Inflammatory macrophage treated with lipopolysaccharide for 1 hour (primary cell): ENCODE results near the gene TNFRSF1B.
"Not testable (repeated sequence)": the region's sequence is repeated elsewhere in the genome, so short reads cannot be mapped to it uniquely, and the experiment has no call there.

Experiments
- DNase-seq, 2 donors: peaks; one replicate each; pipeline ENCODE4 v3.0.0-alpha.2; 2020 to 2022

TNFRSF1B gene

DNA sequence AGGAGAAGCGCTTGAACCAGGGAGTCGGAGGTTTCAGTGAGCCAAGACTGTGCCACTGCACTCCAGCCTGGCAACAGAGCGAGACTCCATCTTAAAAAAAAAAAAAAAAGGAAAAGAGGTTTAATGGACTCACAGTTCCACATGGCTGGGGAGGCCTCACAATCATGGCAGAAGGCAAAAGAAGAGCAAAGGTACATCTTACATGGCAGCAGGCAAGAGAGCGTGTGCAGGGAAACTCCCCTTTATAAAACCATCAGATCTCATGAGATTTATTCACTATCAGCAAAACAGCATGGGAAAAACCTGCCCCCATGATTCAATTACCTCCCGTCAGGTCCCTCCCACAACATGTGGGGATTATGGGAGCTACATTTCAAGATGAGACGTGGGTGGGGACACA is 57.3 kb downstream of the TNFRSF1B start:
- DNase-seq, result not testable (repeated sequence)

DNA sequence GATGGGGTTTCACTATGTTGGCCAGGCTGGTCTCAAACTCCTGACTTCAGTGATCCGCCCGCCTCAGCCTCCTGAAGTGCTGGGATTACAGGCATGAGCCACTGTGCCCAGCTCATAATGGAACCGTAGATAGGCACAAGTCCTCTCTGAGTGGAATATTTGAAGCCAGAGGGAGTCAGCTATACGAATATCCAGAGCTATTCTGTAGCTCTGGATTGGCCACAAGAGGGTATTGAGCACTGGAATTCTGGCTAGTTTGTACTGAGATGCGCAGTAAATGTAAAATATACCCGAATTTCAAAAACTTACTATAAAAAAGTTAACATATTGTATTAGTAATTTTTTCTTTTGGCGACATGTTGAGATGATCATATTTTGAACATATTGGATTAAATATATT is 62.2 kb downstream of the TNFRSF1B start:
- no peak for DNase-seq

DNA sequence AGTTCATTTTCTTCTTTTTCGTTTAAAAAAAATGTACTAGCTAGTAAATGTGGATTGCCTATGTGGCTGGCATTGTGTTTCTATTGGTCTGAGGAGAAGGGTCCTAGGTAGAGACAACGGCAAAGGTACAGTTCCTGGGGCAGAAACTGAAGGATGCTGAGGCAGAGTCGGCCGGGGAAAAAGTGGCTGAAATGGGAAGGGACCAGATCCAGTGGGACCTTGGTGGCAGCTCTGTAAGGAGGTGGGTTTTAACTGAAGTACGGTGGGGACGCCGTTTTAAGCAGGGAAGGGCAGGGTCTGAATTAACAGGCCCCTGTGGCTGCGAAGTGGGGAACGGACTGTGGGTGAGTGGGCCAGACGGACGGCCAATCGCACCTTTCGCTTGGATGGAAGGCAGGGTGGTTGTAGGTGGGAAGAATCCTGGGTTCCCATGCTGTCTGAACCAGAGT is 62.6 kb downstream of the TNFRSF1B start:
- DNase-seq, result no peak

DNA sequence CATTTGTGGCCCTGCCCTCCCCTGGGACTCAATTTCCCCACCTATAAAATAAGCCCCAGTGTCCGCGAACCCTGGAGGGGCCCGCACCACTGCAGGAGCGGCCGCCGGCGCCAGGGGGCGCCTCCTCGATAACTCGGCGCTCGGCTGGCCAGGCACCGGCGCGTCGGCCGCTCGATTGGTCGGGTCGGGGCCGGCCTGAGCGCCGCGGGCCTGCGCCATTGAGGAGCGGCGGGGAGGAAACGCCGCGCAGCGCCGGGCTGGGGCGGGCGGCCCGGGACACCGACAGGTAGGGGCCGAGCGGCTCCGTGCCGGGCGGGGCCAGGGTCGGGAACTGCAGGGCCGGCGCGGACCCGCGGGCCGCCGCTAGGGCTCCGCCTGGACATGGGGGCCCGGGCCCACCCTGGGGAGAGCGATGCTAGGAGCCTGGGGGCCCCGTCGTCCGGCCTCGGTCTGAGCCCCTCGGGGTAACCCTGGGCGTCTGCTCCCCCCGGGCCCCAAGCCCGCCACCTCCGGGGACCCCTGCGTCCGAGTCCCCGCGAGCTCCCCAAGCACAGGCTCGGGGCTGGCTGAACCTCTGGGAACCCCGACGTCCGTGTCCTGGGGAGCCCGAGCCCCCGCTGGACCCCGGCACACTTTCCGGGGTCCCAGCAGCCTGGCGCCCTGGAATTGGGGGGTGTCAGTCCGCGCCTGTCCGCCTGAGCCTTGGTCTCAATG is 63.2 kb downstream of the TNFRSF1B start, which contains the start of gene VPS13D:
Gene VPS13D (plus strand): TSS at position 196 of the 714 bp plus-strand sequence. CDS start 4,237 bp downstream, outside the sequence.
- DNase-seq, result peak; percentile 72 to 90

DNA sequence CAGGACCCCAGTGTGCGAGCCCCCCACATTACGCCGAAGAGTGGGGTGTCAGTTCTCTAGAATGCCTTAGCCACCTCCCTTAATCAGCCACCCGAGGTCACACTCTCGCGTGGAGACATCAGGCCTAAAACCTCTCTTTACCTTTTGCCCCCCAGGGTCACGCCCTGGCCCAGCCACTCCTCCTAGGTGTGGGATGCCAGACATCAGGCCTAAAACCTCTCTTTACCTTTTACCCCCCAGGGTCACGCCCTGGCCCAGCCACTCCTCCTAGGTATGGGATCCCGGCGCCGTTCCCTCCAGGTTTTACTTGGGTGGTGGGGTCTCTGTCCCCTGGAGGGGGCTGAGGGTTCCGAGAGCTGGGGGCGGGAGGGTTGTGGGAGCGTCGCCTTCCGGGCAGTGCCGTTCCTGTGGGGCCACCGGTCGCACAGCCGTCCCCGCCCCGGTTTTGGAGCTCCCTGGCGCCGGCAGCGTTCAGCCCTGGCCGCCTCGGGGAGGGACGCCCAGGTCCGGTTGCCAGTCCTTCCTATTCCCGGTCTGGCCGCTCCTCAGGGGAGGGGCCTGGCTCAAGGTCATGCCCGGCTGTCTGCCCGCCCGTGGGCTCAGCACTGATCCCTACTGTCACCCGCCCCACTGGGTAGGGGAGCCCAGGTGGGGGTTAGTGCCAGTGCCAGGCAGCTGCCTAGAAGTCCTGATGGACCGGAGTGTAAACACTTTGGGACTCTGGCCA is 63.9 kb downstream of the TNFRSF1B start:
- DNase-seq, result peak; percentile 25 to 37

DNA sequence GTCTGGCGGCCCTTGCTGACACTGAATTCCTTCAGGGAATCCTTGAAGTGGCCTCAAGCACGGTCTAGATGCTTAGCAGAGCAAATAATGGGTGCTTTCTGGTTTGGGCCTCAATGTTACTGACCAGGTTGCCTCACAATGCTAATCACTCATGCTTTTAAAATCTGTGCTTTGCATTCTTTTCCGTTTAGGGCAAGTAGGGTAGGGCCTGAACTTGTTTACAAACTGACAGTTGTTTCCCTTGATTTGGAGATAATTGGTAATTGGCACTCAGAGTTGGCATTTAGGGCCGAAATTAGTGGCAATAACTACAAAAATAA is 64.4 kb downstream of the TNFRSF1B start:
- DNase-seq, result no peak

DNA sequence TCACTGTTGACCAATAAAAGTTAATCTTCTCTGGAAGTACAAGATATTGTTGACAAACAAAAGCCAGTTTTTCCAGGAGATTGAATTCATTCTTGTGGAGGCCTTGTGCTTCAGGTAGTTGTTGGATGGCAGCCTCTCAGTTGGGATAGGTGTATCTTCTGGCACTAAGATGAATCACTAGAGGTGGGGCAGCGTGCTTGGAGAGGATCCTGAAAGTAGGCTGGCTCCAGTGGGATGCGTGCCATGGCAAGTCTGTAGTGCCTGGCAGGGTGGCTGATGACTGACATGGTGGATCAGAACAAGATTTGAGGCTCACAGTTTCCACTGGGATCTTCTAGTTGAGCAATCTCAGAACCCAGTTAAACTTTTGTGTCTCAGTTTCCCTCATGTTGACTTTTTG is 65.4 kb downstream of the TNFRSF1B start:
- DNase-seq, result no peak

DNA sequence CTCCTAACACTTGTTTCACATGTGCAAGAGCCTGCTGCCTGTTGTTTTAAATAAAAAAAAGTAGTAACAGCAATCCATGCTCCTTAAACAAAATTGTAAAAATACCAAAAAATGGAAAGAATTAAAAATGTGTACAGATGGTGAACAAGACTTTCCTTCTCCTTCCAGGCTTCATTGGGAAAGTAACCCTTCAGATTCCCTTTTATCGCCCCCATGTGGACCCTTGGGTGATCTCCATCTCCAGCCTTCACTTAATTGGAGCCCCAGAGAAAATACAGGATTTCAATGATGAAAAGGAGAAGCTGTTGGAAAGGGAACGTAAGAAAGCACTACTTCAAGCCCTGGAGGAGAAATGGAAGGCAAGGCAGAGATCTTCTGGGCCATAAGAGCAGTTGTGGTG is 77.3 kb downstream of the TNFRSF1B start:
- peak; percentile 27 to 55 for DNase-seq

DNA sequence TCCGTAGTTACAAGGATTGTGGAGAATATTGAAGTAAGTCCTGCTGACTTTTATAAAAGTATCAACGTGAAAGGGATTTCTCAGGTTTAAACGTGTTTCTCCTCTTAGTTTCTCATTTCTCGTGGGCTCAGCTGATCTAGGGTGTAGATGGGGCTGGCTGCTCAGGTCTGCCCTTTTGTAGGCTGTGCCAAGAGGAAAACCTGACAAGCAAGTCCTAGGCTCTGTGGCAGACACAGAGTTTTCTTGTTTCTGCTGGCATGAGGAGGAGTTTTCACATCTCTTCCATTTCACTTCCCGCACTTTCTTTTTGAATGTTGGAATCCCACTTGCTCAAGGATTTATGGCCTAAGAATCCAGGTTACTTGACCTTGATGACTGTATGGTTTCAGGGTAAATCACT is 77.8 kb downstream of the TNFRSF1B start:
- DNase-seq, result no peak

DNA sequence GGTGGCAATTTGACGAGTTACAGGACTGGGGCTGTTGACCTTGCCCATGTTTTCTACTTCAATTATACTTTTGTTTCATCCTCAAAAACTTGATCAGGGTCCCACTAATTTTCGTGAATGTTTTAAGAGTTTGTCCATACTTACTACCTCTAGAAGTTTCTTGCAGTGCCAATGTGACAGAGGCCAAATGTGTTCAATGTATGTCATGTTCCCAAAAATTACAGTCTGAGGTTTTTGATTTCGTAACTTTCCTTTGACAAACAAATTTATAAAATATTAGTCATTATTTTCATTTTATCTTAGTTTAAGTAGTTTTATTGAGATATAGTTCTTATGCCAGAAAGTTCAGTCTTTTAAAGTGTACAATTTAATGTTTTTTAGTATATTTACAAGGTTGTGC is 78.3 kb downstream of the TNFRSF1B start:
- no peak for DNase-seq

DNA sequence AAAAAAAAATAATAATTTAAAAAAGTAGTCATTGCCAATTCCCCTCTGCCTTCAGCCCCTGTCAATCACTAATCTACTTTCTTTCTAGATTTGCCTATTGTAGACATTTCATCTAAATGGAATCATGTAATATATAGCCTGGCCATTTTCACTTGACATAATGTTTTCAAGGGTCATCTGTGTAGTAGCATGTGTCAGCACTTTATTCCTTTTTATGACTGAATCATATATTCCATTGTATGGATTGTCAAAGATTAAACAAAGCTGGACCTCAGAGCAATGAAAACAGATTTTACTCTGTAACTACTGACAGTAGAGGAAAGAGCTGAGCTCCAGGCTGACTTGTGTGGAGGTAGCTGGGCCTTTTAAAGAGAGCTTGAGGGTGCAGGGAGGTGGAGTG is 78.9 kb downstream of the TNFRSF1B start:
- DNase-seq, result no peak

DNA sequence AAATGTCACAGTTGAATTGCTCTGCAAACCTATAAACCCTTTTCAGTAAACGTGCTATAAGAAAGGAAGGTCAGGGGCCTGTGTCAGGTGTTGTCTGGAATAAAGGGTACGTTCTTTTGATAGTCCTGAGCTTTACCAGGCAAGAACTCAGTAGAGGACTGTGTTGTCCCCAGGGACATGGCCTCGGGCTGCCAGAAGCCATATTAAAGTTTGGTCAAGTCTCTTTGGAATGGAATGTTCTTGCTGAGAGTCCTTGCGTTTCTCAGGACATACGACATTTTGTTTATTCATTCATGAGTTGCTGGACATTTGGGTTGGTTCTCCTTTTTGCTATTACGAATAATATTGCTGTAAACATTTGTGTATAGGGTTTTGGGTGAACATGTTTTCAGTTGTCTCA is 79.8 kb downstream of the TNFRSF1B start:
- no peak for DNase-seq

DNA sequence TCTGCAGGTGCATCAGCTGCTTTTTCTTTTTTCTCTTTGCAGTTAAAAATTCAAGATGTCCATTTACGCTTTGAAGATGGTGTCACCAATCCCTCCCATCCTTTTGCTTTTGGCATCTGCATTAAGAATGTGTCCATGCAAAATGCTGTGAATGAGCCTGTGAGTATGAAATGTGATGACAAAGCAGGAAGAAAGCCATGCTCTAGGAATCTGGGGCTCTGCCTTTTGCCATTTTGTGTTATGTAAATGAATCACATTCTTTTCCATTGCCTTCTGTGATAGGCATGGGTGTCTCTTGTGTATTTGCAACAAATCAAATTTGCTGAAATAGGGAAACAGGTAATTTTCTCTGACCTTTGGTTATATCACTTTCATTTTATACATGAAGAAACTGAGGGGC is 82.4 kb downstream of the TNFRSF1B start:
- no peak for DNase-seq

DNA sequence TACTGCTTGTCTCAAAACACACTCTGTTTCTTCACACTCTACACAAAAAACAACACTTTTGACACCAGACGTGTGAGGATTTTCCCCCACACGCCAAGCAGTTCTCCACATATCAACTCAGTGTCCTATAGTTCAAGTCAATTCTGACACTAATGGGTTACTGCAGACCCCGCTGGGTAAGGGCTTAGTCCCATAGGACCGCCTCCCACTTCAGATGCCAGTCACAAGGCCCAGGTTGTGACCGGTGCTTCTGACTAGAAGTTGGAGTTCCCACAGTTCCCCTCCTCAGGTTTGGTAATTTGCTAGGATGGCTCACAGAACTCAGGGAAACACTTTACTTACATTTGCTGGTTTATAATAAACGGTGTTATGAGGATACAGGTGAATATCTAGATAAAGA is 83.0 kb downstream of the TNFRSF1B start:
- no peak for DNase-seq

DNA sequence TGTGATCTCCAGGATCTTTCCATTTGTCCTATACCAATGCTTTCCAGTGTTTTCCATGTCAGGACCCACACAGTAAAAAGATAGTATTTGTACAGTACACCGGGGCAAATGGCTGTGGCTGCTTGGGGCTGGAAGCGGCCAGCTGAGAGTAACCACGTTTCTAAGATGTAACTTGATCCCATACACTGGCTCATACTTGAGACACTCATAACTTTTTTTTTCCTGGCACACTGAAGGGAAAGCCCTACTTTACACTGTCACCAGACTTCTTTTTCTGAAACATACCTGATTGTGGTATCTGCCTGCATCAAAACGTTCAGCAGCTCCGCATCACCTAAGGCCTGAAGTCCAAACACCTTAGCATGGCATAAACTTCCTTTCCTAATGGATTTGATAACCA is 84.7 kb downstream of the TNFRSF1B start:
- no peak for DNase-seq

DNA sequence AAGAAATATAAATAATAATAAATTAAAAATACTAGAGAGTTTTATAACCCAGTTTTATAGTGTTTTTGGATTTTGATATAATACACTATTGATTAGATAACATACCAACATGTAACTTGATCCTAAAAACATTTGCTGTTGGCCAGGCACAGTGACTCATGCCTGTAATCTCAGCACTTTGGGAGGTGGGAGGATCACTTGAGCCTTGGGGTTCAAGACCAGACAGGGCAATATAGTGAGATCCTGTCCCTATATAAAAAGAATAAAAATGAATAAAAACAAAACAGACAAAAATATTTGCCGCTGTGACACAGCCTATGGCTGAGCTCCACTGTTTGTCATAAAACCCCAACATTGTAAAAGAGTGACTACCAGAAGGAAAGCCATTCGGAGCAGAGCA is 89.1 kb downstream of the TNFRSF1B start:
- peak in 1 of 2 donors; percentile 6 for DNase-seq

DNA sequence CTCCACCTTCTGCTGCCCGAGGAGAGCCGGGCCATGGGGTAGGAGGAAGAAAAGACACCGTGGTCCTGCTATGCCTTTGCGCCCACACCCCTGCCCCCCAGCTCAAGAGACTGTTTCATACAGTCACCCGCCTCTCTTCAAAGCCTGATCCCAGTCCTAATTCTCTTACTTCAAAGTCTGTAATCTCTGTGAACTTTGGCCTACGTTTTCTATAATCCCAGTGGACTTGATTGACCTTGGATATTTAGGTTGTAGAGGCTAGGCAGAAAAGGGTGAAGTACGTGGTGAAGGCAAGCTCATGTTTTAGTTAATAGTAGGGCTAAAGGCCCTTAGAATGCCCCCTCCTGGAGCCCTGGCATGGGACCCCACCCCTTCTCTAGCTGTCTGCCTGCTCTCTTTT is 91.5 kb downstream of the TNFRSF1B start:
- DNase-seq, result no peak
